HFFc6 (cell line): Measurements from ENCODE around the gene WDR93. TPM values are rescaled to one million over a fixed set of nuclear protein-coding genes. Genes with fewer than 3 reads are reported as not detected.
A peak's percentile ranks its signal among the peaks of the same experiment; 100 is the strongest.
"Not testable (repeated sequence)": the region's sequence is repeated elsewhere in the genome, so short reads cannot be mapped to it uniquely, and the experiment has no call there.

Source experiments
- DNase-seq: peaks from one replicate; pipeline ENCODE4 v3.0.0-alpha.2; 2018
- H3K27ac Mint-ChIP-seq: 2 replicates; pipeline ENCODE4 v1.8.0; 2020; ENCODE audit warnings: mild to moderate bottlenecking, mixed read lengths
- H3K27me3 Mint-ChIP-seq: 2 replicates; pipeline ENCODE4 v1.8.0; 2021; ENCODE audit warnings: mild to moderate bottlenecking, moderate library complexity, mixed read lengths; ENCODE audit not compliant: insufficient read depth
- H3K36me3 Mint-ChIP-seq: 2 replicates; pipeline ENCODE4 v1.8.0; 2021; ENCODE audit warnings: low read depth, mixed read lengths
- H3K4me1 Mint-ChIP-seq: 2 replicates; pipeline ENCODE4 v1.8.0; 2020; ENCODE audit warnings: low read depth, mixed read lengths
- H3K4me3 Mint-ChIP-seq: 2 replicates; pipeline ENCODE4 v1.8.0; 2020; ENCODE audit warnings: mild to moderate bottlenecking, moderate library complexity, mixed read lengths
- H3K9me3 Mint-ChIP-seq: 2 replicates; pipeline ENCODE4 v1.8.0; 2020; ENCODE audit warnings: mild to moderate bottlenecking, mixed read lengths
- total RNA-seq, 6 experiments: library from RNA; stranded (reverse); fragmentation: NEBNext Ultra II Directional; extraction: Animal tissue kit (Norgen Biotek cat#: 25700); gene quantifications; 2 replicates in 1 of 6; 3 replicates in 5 of 6; pipeline ENCODE4 v1.2.3, GENCODE V29; 2021
- TF ChIP-seq, protein P1 (sequence below): fragments of 200-600 bp; sonication (generic); IDR thresholded peaks from 2 replicates; pipeline ENCODE4 v1.5.0; 2021; ENCODE audit warnings: antibody characterized with exemption, mild to moderate bottlenecking

The WDR93 gene
- total RNA-seq, 6 experiments from 2014 or later: 0.21 TPM; not detected in 5

GRCh38 chr15:89685995-89686394, 4.6 kb upstream of the WDR93 start:
- H3K27ac Mint-ChIP-seq: no peak overlapping the region
- no peak overlapping the region for H3K4me3 Mint-ChIP-seq
- TF ChIP-seq, protein P1, sequence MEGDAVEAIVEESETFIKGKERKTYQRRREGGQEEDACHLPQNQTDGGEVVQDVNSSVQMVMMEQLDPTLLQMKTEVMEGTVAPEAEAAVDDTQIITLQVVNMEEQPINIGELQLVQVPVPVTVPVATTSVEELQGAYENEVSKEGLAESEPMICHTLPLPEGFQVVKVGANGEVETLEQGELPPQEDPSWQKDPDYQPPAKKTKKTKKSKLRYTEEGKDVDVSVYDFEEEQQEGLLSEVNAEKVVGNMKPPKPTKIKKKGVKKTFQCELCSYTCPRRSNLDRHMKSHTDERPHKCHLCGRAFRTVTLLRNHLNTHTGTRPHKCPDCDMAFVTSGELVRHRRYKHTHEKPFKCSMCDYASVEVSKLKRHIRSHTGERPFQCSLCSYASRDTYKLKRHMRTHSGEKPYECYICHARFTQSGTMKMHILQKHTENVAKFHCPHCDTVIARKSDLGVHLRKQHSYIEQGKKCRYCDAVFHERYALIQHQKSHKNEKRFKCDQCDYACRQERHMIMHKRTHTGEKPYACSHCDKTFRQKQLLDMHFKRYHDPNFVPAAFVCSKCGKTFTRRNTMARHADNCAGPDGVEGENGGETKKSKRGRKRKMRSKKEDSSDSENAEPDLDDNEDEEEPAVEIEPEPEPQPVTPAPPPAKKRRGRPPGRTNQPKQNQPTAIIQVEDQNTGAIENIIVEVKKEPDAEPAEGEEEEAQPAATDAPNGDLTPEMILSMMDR: no peak
- peaks cover 15% of the 10 kb centered on the region; the same call in 1 of the 2 replicates for H3K4me1 Mint-ChIP-seq
- DNase-seq: no peak
- no peaks in the 10 kb centered on the region; the same call in 1 of the 2 replicates for H3K27me3 Mint-ChIP-seq
- H3K36me3 Mint-ChIP-seq: peaks cover 7% of the 10 kb centered on the region; the same call in 1 of the 2 replicates
- H3K9me3 Mint-ChIP-seq: no peaks in the 10 kb centered on the region

DNA sequence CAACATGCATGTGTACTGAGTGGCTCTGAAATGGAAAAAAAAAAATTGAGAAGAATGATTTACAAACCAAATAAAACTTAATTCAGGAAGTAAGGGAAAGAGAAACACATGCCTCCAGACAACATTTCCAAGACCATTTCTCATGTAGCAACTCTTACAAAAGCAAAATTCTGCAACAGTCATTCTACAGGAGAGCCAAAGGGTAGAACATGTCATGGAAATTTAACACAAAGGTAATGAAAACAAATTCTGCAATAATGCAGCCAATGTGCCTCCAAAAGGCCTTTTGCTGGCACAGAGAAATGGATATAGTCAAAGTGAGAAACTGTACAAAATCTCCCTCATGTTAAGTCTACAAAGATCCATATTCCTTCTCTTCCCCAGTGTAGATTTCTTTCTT, 4.1 kb upstream of the WDR93 start:
- no peak overlapping the region for H3K4me3 Mint-ChIP-seq
- no peak overlapping the region for H3K27ac Mint-ChIP-seq
- H3K9me3 Mint-ChIP-seq: no peaks in the 10 kb centered on the region
- H3K4me1 Mint-ChIP-seq: peaks cover 17% of the 10 kb centered on the region; the same call in 1 of the 2 replicates
- H3K27me3 Mint-ChIP-seq: no peaks in the 10 kb centered on the region; the same call in 1 of the 2 replicates
- TF ChIP-seq, protein P1: no peak
- H3K36me3 Mint-ChIP-seq: peaks cover 7% of the 10 kb centered on the region; the same call in 1 of the 2 replicates
- DNase-seq: no peak

DNA sequence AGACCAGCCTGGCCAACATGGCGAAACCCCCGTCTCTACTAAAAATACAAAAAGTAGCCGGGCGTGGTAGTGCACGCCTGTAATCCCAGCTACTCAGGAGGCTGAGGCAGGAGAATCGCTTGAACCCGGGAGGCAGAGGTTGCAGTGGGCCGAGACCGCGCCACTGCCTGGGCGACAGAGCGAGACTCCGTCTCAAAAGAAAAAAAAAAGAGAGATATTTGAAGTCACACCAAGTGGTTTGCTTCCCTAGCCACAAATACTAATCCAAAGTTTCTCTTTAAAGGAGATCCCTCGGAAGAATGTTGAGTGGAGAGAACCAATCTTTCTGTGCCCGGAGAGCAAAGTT, 708 bp upstream of the WDR93 start:
- not testable (repeated sequence) for H3K27me3 Mint-ChIP-seq, H3K9me3 Mint-ChIP-seq, DNase-seq

DNA sequence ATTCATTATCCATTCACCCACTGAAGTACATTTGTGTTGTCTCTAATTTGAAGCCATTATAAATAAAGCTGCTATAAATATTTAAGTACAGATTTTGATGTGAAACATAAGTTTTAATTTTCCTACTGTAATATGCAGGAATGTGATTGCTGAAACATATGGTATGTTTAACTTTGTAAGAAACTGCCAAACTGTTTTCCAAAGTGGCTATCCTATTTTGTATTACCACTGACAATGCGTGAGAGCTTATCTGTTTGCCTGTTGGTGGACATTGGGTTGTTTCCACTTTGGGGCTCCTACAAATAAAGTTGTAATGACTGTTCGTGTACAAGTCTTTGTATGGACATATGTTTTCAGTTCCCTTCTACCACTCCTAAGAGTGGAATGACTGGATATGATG, 2.5 kb downstream of the WDR93 start:
- no peak for DNase-seq
- H3K4me1 Mint-ChIP-seq: peaks cover 17% of the 10 kb centered on the region; the same call in 1 of the 2 replicates
- H3K27me3 Mint-ChIP-seq: peaks cover 3% of the 10 kb centered on the region
- TF ChIP-seq, protein P1: no peak
- H3K4me3 Mint-ChIP-seq: no peak overlapping the region
- no peaks in the 10 kb centered on the region for H3K36me3 Mint-ChIP-seq
- H3K9me3 Mint-ChIP-seq: no peaks in the 10 kb centered on the region
- no peak overlapping the region for H3K27ac Mint-ChIP-seq

More for the DNA sequence above, 708 bp upstream of the WDR93 start:
- not testable (repeated sequence) for H3K36me3 Mint-ChIP-seq
- Mint-ChIP-seq H3K27ac (peak overlapping the region; percentile 11; the same call in 1 of the 2 replicates), H3K4me3 (peak overlapping the region; percentile 90), H3K4me1 (peaks cover 17% of the 10 kb centered on the region; the same call in 1 of the 2 replicates)

DNA sequence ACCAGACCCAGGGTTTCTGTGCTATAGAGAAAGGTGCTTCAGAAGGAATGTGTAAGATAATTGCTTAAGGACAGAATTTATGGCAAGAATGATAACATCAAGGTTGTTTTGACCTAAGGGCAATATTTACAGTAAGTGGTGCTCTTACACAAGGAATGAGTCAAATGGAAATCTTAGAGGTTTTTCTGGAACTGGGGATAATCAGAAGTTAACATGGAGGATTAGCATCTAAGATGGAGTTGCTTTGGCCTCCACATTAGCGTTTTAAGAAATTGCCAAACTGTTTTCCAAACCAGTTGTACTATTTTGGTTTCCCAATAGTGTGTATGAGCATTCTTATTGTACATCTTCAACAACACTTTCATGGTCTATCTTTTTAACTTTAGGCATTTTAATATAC, 3.1 kb downstream of the WDR93 start:
- TF ChIP-seq, protein P1: no peak
- H3K27me3 Mint-ChIP-seq: peaks cover 3% of the 10 kb centered on the region
- H3K36me3 Mint-ChIP-seq: no peaks in the 10 kb centered on the region
- no peaks in the 10 kb centered on the region for H3K9me3 Mint-ChIP-seq
- DNase-seq: peak; percentile 15
- H3K27ac Mint-ChIP-seq: no peak overlapping the region
- no peak overlapping the region for H3K4me3 Mint-ChIP-seq
- peaks cover 17% of the 10 kb centered on the region; the same call in 1 of the 2 replicates for H3K4me1 Mint-ChIP-seq

DNA sequence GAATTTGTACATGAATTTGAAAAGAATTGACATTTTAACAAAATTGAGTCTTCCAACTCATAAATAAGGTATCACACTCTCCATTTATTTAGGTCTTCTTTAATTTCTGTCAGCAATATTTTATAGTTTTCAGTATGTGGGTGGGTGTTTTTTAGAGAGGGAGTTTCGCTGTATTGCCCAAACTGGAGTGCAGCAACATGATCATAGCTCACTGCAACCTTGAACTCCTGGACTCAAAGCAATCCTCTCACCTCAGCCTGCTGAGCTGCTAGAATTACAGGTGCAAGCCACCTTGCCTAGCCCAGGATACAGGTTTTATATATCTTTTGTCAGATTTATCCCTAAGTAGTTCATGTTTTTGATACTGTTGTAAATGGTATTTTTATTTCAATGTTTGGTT, 4.6 kb downstream of the WDR93 start:
- H3K36me3 Mint-ChIP-seq: no peaks in the 10 kb centered on the region
- no peak overlapping the region for H3K27ac Mint-ChIP-seq
- TF ChIP-seq, protein P1: no peak
- H3K9me3 Mint-ChIP-seq: no peaks in the 10 kb centered on the region
- peaks cover 11% of the 10 kb centered on the region for H3K27me3 Mint-ChIP-seq
- no peak for DNase-seq
- H3K4me1 Mint-ChIP-seq: peaks cover 7% of the 10 kb centered on the region; the same call in 1 of the 2 replicates
- no peak overlapping the region for H3K4me3 Mint-ChIP-seq
